B cell (primary cell): Measurements from ENCODE around the gene ARID4A.

ENCODE experiments used
- CTCF ChIP-seq: fragments of 200-600 bp; IDR thresholded peaks from one replicate; pipeline ENCODE4 v1.8.0; 2022; ENCODE audit warnings: antibody characterized with exemption, mild to moderate bottlenecking
- EZH2 ChIP-seq: IDR thresholded peaks from 2 replicates; pipeline ENCODE4 v1.6.1; 2012; ENCODE audit warnings: borderline replicate concordance, low read depth, mild to moderate bottlenecking, moderate library complexity, low read length; ENCODE audit not compliant: insufficient read depth, poor library complexity, severe bottlenecking

DNA sequence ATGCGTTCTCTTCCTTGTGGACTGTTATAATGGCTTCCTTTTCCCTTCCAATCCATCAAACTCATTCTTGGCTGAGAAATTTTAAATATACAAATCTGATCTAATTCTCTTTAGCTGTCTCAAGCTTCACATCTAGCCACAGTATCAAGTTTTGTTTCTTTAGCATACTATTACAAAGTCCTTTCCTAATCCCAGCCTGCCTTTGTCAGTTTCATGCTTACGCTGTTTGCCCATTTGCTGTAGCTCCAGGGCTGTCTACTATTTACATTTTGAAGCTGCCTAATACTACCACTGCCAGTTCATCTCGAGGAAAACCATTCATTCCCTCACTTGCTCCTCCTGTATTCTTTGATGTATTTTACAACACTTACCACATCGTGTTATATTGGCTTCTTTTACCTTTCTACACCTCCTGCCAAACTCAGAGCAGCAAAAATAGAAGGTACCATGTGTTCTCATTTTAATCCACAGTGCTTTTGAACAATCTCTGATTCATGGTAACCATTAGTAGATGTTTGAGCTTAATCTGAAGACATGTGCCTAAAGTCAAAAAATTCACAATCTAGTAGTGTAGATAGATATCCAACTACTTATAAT, 42.9 kb downstream of the ARID4A start:
- TF ChIP-seq CTCF (no peak), EZH2 (no peak)
